HG03571 (cell line): Measurements from ENCODE around the gene ITIH2.

Source experiments
- ATAC-seq: cut with Tn5 transposase; IDR thresholded peaks from one replicate; pipeline ENCODE4 v1.9.1; 2021; ENCODE audit not compliant: unreplicated experiment

The ITIH2 gene

DNA sequence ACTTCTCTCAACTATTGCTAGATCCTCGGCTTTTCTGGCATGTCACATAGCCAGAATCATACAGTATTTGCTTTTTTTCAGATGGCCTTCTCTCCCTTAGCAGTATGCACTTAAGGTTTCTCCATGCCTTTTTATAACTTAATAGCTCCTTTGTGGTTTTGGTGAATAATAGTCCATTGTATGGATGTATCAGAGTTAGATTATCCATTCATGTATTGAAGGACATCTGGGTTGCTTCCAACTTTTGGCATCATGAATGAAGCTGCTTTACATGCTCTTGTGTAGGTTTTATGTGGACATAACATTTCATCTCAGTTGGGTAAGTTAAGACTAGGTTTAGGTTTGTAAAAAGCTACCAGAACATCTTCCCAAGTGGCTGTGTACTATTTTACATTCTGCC is 89.4 kb downstream of the ITIH2 start:
- ATAC-seq = no peak

DNA sequence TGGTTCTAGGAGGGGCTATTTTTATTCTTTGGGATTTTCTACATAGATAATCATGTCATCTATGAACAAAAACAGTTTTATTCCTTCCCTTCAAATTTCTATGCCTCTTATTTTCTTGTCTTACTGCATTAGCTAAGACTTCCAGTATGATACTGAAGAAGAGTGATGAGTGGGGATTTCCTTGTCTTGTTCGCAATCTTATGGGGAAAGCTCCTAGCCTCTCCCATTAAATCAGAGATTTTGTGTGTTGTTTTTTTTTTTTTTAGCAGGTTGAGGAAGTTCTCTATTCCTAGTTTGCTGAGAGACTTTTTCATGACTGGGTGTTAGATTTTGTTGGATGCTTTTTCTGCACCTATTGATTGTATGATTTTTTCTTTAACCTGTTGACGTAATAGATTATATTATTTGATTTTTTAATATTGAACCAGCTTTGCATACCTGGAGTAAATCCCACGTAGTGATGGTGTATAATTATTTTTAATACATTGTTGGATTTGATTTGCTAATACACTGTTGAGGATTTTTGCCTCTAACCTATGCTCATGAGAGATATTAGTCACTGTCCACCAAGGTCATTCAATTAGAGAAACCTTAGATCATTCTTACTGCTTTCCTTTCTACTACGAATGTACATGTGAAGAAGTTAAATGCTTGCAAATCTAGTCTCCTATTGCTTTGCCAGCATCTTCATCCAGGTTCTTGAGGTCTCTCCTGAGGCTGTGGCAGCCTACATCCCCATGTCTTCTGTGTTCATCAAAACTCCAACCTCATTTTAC is 91.3 kb downstream of the ITIH2 start:
- ATAC-seq = no peak

DNA sequence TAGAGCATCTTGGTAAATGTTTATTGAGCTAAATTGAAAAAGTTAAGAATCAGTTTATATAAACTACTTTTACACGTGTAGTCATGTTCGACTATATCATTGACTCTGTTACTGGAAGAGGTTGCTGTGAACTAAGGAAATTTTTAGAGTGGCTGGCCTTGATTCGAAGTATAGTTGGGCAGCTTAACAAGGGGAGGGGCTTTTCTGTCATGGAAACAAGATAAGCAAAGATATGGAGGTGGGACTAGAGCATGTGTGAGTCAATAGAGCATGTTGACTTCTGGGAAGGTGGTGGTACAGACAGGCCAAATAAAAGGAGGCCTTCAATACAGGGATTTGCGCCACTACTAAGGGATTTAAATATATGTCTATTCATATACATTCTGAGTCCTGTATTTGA is 92.5 kb downstream of the ITIH2 start:
- no peak for ATAC-seq

DNA sequence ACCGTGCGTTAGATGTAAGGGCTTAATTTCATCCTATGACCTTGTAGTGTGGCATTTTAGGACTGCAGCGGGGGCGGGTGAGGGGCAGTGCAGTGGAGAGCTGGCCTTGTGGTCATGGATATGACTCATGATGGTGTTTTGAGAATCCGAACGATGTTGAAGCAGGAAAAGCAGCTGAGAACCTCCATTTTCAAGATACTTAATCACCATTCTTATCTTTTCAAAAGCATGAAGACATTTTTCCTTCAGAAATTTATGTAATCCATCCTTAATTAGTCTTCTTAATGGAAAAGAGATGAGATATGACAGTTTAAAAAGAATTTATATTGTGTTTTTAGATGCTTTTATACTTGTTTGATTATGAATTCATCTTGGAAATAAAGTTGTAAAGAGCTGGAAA is 94.5 kb downstream of the ITIH2 start:
- no peak for ATAC-seq
